ENCODE measurements around the gene SRD5A3. TPM values are rescaled to one million over a fixed set of nuclear protein-coding genes. Genes with fewer than 3 reads are reported as not detected.

Gene SRD5A3
- total and polyA plus RNA-seq, 4 donors = 5.2 to 18.2 (median 9.5) TPM

- no peak overlapping the region for H3K27ac ChIP-seq (ENCODE audit: low read depth in 1 of 2, low read length in 2 of 2)
- WGBS = 70% methylated on average over 5 of the region's 5 CpGs
- H3K27me3 ChIP-seq (ENCODE audit: control insufficient read depth in 4 of 4, insufficient read depth in 4 of 4, low read length in 3 of 4) = no peaks in the 10 kb centered on the region
- DNase-seq (ENCODE audit: low spot score) = no peak
- H3K4me3 ChIP-seq (ENCODE audit: low read depth in 1 of 3, low read length in 3 of 3) = no peak overlapping the region
- no peak for TF ChIP-seq JUND (IDR thresholded peaks at IDR 0.05)
- TF ChIP-seq EGR1 (IDR thresholded peaks at IDR 0.05; ENCODE audit: low read depth in 2 of 2) = no peak
- no peak for TF ChIP-seq HNF4A (conservative IDR thresholded peaks at IDR 0.05)
- TF ChIP-seq YY1 (IDR thresholded peaks at IDR 0.05) = no peak
- TF ChIP-seq RAD21 (IDR thresholded peaks at IDR 0.05) = no peak
- no peak for TF ChIP-seq ATF3 (IDR thresholded peaks at IDR 0.05)
- no peak for TF ChIP-seq NR2F2 (IDR thresholded peaks at IDR 0.05)
- no peak for TF ChIP-seq FOXA1 (IDR thresholded peaks at IDR 0.05)
- TF ChIP-seq TAF1 (conservative IDR thresholded peaks at IDR 0.05) = no peak
- TF ChIP-seq SP1 (IDR thresholded peaks at IDR 0.05) = no peak
- TF ChIP-seq HNF4G (IDR thresholded peaks at IDR 0.05) = no peak
- no peak for TF ChIP-seq REST (IDR thresholded peaks at IDR 0.05)
- no peak for TF ChIP-seq CTCF (IDR thresholded peaks at IDR 0.05; ENCODE audit: low read depth, low read length, missing input control)
- no peak for TF ChIP-seq ZBTB33 (IDR thresholded peaks at IDR 0.05)
- TF ChIP-seq GABPA (IDR thresholded peaks at IDR 0.05 in 1 of 2, conservative IDR thresholded peaks at IDR 0.05 in 1 of 2) = no peak
- no peak for TF ChIP-seq FOXA2 (IDR thresholded peaks at IDR 0.05)
- no peak for TF ChIP-seq RXRA (IDR thresholded peaks at IDR 0.05)
- TF ChIP-seq MAX (IDR thresholded peaks at IDR 0.05) = no peak
- H3K9me3 ChIP-seq (ENCODE audit: control insufficient read depth in 4 of 4, low read length in 3 of 4) = no peaks in the 10 kb centered on the region
- H3K4me1 ChIP-seq (ENCODE audit: control insufficient read depth in 4 of 4, insufficient read depth in 4 of 4, low read length in 3 of 4) = no peaks in the 10 kb centered on the region
- no peaks in the 10 kb centered on the region for H3K36me3 ChIP-seq (ENCODE audit: control insufficient read depth in 4 of 4, insufficient read depth in 3 of 4, low read depth in 1 of 4, low read length in 3 of 4)
- H3K9ac ChIP-seq (ENCODE audit: low read depth in 1 of 2, low read length in 2 of 2) = no peak overlapping the region
Observed at GRCh38 chr4:55356991-55357461, 11.0 kb downstream of the SRD5A3 start.

Data from liver (tissue), 9 donors.